Measurements from ENCODE around the gene AARS2. TPM values are rescaled to one million over a fixed set of nuclear protein-coding genes. Genes with fewer than 3 reads are reported as not detected.
"Not testable (repeated sequence)": the region's sequence is repeated elsewhere in the genome, so short reads cannot be mapped to it uniquely, and the experiment has no call there.

The AARS2 gene
- total RNA-seq, 4 donors from 2014 or later = 6.1 to 9.4 (median 6.9) TPM

- H3K4me3 ChIP-seq = no peak overlapping the region
- H3K27ac ChIP-seq = no peak overlapping the region
- H3K36me3 ChIP-seq = no peaks in the 10 kb centered on the region
- 50 to 57% methylated on average over 2 of the region's 2 CpGs for WGBS, 2 donors (ENCODE audit: low coverage in 1 of 2)
- no peaks in the 10 kb centered on the region for H3K27me3 ChIP-seq
- no peaks in the 10 kb centered on the region for H3K9me3 ChIP-seq
- no peaks in the 10 kb centered on the region for H3K4me1 ChIP-seq
- TF ChIP-seq EP300 (IDR thresholded peaks at IDR 0.05) = no peak
- TF ChIP-seq POLR2A (IDR thresholded peaks at IDR 0.05) = no peak
- no peak for TF ChIP-seq POLR2AphosphoS5 (IDR thresholded peaks at IDR 0.05)
- TF ChIP-seq CTCF (IDR thresholded peaks at IDR 0.05) = no peak
- ATAC-seq = no peak
Observed at GRCh38 chr6:44353336-44353735, 40.2 kb upstream of the AARS2 start.

DNA sequence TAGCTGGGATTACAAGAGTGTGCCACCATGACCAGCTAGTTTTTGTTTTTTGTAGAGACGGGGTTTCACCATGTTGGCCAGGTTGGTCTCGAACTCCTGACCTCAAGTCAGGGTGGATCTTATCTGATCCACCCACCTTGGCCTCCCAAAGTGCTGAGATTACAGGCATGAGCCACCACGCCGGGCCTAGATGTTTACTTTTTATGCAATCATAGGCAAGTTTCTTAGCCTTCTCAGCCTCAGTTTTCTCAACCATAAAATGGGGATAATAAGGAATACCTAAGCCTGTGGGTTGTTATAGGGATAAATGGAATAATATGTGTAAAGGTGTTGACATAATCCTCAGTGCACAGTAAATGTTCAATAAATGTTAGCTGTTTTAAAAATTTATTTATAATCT lies 39.1 kb upstream of the AARS2 start:
- WGBS, 2 donors (ENCODE audit: low coverage in 1 of 2) = 69 to 87% methylated on average over 2 to 3 of the region's 4 CpGs

DNA sequence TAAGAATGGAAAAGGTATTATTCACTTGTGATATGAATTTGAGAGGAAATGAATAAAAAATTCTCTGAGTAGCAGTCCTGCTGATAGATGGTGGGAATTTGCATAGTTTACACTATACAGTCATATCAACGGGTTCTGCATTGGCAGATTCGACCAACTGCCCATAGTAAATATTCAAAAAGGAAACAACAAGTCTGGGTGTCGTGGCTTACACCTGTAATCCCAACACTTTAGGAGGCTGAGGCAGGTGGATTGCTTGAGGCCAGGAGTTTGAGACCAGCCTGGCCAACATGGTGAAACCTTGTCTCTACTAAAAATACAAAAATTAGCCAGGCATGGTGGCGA lies 37.5 kb upstream of the AARS2 start:
- not testable (repeated sequence) for H3K4me3 ChIP-seq, ATAC-seq, H3K36me3 ChIP-seq, H3K9me3 ChIP-seq, H3K27ac ChIP-seq, H3K4me1 ChIP-seq, H3K27me3 ChIP-seq
- 58 to 83% methylated on average over 2 to 4 of the region's 4 CpGs for WGBS, 2 donors (ENCODE audit: low coverage in 1 of 2)

More for the DNA sequence above, 39.1 kb upstream of the AARS2 start:
- no peaks in the 10 kb centered on the region for H3K4me1 ChIP-seq
- no peak overlapping the region for H3K4me3 ChIP-seq
- TF ChIP-seq CTCF (IDR thresholded peaks at IDR 0.05) = no peak
- H3K9me3 ChIP-seq = no peaks in the 10 kb centered on the region
- no peaks in the 10 kb centered on the region for H3K27me3 ChIP-seq
- H3K27ac ChIP-seq = no peak overlapping the region
- no peaks in the 10 kb centered on the region for H3K36me3 ChIP-seq
- ATAC-seq = no peak

DNA sequence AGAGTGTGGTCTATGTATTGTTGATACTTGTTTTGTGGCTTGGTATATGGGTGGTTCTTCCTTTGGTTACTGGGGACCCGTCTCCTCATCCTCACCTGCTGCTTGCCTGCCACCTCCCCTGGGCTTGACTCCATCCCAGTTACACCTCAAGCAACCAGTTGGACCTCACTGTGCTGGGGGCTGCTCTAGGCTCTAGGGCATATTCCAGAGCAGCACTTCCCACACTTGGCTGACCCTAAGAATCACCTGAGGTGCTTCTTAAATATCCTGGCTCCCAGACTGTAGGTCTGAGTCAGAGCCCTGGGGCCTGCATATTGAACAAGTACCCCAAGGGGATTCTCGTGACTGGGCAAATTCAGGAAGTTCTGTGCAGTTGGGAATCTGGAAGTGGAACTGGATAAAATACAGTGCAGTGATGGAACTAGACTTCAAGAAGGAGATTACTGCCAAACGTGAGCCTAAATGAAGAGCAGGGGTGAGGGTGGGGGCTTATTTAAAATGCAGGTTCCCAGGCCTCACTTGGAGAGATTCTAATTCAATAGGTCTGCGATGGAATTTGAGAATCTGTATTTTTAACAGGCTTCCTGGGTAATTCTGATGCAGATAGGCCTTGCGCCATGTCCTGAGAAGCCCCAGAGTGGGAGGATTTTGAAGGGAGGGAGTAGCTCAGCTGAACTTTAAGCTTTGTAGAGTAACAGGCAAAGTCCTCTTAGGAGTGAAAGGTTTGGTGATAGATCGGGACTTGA lies 36.9 kb upstream of the AARS2 start:
- WGBS, 2 donors (ENCODE audit: low coverage in 1 of 2) = 55 to 67% methylated on average over 2 to 6 of the region's 6 CpGs
- Histone ChIP-seq H3K27me3 (peaks cover 14% of the 10 kb centered on the region), H3K4me1 (no peaks in the 10 kb centered on the region), H3K27ac (no peak overlapping the region), H3K36me3 (no peaks in the 10 kb centered on the region), H3K9me3 (no peaks in the 10 kb centered on the region), H3K4me3 (no peak overlapping the region)
- no peak for ATAC-seq
- no peak for TF ChIP-seq EP300 (IDR thresholded peaks at IDR 0.05)
- no peak for TF ChIP-seq POLR2AphosphoS5 (IDR thresholded peaks at IDR 0.05)
- TF ChIP-seq POLR2A (IDR thresholded peaks at IDR 0.05) = no peak

- not testable (repeated sequence) for H3K9me3 ChIP-seq, H3K27ac ChIP-seq, H3K4me3 ChIP-seq, H3K4me1 ChIP-seq, ATAC-seq, H3K36me3 ChIP-seq
- 70 to 88% methylated on average over 4 of the region's 4 CpGs for WGBS, 2 donors (ENCODE audit: low coverage in 1 of 2)
- peaks cover 41% of the 10 kb centered on the region for H3K27me3 ChIP-seq
Observed at GRCh38 chr6:44346818-44347217, 33.7 kb upstream of the AARS2 start.

GRCh38 chr6:44342489-44342888 lies 29.3 kb upstream of the AARS2 start, which contains the start of gene SPATS1:
TSS of gene SPATS1 (plus strand) at chr6:44342650. CDS start at chr6:44343096, 446 bp downstream.
- WGBS, 2 donors (ENCODE audit: low coverage in 1 of 2) = 7 to 35% methylated on average over 4 to 12 of the region's 31 CpGs
- Histone ChIP-seq H3K4me1 (peaks cover 0 to 23% (median 0%) of the 10 kb centered on the region in 3 donors), H3K9me3 (no peaks in the 10 kb centered on the region), H3K27me3 (peaks cover 41% of the 10 kb centered on the region), H3K4me3 (peak within 1 kb of the TSS in 1 of 2 donors; percentile 34), H3K27ac (no peak within 1 kb of the TSS), H3K36me3 (no peaks in the 10 kb centered on the region)
- peak; percentile 41 for ATAC-seq
- no peak for TF ChIP-seq CTCF (IDR thresholded peaks at IDR 0.05)
- TF ChIP-seq POLR2A (IDR thresholded peaks at IDR 0.05) = no peak
- no peak for TF ChIP-seq EP300 (IDR thresholded peaks at IDR 0.05)
- no peak for TF ChIP-seq POLR2AphosphoS5 (IDR thresholded peaks at IDR 0.05)

Data from gastroesophageal sphincter (tissue), 4 donors.